GM21447 (cell line): ENCODE measurements around the gene RGS9.

Experiments used
- ATAC-seq: cut with Tn5 transposase; IDR thresholded peaks from one replicate; pipeline ENCODE4 v1.9.1; 2021; ENCODE audit not compliant: unreplicated experiment

RGS9 gene

GRCh38 chr17:65246252-65246651 is 109.1 kb downstream of the RGS9 start:
- ATAC-seq = no peak

DNA sequence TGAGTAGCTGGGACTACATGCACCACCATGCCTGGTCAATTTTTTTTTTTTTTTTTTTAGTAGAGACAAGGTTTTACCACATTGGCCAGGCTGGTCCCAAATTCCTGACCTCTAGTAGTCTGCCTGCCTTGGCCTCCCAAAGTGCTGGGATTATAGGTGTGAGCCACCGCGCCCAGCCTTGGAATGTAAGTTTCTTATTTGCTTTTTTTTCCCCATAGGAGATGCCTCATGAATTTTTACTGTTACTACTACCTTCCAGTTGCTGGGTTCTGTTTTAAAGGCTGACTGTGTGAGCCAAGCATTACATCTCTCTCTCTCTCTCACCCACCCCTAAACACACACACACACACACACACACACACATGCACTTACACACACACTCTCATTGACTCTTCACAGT is 112.6 kb downstream of the RGS9 start:
- ATAC-seq = no peak

DNA sequence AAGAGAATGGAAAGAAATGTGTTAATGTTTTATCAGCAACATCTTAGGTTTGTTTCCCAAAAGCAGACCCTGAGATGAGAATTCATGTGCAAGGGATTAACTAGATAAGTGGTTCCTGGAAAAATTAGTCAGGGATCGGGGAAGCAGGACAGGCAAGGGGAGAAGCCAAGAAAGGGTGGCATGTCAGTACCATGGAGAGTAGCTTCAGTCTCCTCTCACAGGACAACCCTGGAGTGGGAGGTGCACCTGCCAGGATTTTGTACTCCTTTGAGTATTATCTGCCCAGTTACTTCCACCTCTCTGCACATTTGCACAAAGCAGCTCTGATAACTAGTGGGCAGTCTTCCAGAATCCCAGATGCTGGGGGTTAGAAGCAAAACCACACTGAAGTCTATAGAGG is 117.0 kb downstream of the RGS9 start:
- ATAC-seq = no peak

DNA sequence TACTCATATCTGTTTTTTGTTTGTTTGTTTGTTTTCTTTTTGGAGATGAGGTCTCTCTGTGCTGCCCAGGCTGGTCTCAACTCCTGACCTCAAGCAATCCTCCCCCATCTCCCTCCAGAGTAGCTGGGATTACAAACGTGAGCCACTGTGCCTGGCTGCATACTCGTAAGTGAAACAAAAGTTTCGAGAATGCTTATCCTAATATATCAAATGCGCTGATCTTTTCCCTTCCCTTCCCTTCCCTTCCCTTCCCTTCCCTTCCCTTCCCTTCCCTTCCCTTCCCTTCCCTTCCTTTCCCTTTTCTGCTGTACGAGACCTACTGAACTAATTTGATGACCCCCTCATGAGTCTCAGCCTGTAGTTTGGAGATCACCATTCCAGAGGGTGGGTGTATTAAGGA is 122.1 kb downstream of the RGS9 start:
- ATAC-seq = no peak

GRCh38 chr17:65259696-65260485 is 122.7 kb downstream of the RGS9 start:
- ATAC-seq = no peak

- no peak for ATAC-seq
These were observed 123.5 kb downstream of the RGS9 start for GRCh38 chr17:65260626-65261025.

DNA sequence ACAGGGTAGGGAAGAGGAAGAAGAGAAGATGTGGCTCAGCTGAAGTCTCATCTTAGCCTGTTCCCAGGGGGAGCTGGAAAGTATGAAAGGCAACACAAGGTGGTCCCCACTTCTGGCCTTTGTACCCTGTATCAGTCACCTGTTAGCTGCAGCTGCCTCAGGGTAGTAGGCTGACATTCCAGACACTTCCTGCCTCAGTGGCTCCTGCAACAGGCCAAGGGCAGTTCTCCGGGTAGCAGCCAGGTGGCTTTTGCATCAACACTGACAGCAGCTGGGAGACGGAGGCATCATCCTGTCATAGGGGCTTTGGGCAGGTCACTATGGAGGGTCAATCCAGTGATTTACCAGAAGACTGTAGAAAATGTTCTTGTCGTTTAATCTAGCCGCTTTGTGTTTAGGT is 124.0 kb downstream of the RGS9 start:
- no peak for ATAC-seq

GRCh38 chr17:65261682-65262636 is 124.8 kb downstream of the RGS9 start:
- ATAC-seq = no peak

- no peak for ATAC-seq
These were observed 128.1 kb downstream of the RGS9 start for GRCh38 chr17:65265276-65265675.

GRCh38 chr17:65268832-65269231 is 131.7 kb downstream of the RGS9 start:
- no peak for ATAC-seq

GRCh38 chr17:65270499-65271253 is 133.5 kb downstream of the RGS9 start:
- ATAC-seq = no peak

DNA sequence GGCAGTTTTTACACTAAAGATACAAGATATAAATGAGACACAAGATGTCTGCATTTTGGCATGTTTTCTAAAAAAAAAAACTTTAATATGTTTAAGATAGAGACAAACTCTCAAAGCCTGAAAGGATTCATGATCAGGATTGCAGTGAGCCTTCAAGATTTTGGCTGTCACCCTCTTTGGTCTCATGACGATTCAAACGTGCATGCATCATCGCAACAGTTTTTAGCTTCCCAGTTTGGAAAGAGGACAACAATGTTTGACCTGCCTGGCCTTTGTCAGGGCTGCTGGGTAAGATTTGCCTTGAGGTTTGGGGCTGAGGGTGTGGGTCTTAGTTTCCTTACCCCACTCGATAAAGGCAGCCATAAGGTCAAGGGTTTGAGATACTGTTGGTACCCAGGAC is 134.1 kb downstream of the RGS9 start:
- ATAC-seq = no peak
